Stimulated activated CD8-positive, alpha-beta memory T cell treated with anti-CD3 and anti-CD28 coated beads, Interleukin-7, amount 100 ng/mL, for 24 hours (primary cell): ENCODE results near the gene DMD.
"Not testable (repeated sequence)": the region's sequence is repeated elsewhere in the genome, so short reads cannot be mapped to it uniquely, and the experiment has no call there.

Experiments
- DNase-seq: peaks from one replicate; pipeline ENCODE4 v3.0.0-alpha.2; 2020; ENCODE audit warnings: low read depth

Gene DMD

DNA sequence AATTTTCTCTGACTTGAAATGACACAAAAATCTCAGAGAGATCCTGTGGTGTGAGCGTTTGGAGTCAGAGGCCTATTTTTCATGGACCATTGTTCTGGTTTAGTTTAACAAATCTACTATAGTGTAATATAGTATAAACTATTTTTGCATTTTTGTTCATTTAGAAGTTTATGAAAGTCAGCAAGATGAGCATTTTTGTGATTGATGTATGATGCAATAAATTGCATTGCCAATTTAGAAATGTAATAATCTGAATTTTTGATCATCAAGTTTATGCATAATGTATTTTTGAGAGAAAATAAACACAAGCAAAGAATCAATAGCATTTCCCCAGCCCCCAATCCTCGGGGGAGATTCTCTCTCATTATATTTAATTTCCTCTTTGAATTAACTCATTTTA is 1620.0 kb downstream of the DMD start:
- DNase-seq, result no peak

DNA sequence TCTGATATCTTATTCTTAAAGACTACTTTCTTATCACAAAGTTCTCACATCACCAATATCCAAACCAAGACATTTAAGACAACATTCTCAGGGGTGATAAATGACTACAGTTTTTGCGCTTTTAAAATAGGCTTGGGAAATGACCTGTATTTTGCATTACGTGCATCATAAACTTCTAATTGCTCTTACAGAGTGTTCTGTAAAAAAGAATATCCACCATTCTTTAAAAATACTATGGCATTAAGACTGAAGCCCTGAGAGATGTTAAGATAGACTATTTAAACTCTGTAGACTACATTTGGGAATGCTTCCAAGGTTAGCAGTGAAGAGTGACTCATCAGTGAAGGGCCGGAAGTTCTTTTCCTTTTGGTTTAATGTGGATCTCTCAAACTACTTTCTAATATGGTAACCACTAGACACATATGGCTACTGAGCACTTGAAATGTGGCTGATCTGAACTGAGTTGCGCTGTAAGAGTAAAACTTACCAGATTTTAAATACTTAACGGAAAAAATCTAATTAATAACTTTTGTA is 1620.7 kb downstream of the DMD start:
- DNase-seq, result no peak

DNA sequence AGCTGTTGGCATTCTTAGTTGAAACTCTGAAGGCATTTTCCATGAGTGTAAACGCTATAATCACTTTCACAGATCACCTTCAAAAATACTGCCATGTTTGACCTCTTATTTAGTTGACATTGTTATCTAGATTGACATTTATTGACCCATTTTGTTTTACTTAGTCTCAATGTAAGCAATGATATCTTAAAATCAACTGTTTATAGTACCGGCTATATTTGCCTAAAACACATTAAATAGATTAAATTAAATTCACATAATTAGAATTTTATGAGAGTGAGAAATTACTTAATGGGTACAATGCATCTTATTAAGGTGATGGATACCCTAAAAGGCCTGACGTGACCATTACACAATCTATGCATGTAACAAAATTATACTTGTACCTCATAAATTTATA is 1621.8 kb downstream of the DMD start:
- DNase-seq, result no peak

DNA sequence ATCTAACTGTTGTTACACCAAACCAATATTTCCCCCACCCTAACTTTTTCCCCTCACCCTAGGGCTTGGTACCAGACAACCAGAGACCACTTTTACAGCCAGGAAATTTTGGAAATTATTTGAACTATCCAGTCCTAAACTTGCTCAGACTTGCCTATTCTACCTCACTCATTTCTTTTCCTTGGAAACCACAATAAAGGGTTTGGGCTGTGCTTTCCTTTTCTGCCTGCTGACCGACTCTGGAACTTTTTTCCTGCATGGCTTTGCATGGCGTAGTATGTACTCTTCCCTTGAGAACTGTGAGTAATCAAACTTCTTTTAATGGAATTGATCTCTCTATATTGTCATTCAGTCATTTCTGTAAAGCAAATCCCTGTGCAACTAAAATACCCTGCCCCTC is 1623.0 kb downstream of the DMD start:
- DNase-seq, result no peak

DNA sequence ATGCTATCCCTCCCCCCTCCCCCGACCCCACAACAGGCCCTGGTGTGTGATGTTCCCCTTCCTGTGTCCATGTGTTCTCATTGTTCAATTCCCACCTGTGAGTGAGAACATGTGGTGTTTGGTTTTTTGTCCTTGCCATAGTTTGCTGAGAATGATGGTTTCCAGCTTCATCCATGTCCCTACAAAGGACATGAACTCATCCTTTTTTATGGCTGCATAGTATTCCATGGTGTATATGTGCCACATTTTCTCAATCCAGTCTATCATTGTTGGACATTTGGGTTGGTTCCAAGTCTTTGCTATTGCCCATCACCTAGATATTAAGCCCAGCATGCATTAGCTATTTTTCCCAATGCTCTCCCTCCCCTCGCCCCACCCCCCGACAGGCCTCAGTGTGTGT is 1627.5 kb downstream of the DMD start:
- DNase-seq, result not testable (repeated sequence)

DNA sequence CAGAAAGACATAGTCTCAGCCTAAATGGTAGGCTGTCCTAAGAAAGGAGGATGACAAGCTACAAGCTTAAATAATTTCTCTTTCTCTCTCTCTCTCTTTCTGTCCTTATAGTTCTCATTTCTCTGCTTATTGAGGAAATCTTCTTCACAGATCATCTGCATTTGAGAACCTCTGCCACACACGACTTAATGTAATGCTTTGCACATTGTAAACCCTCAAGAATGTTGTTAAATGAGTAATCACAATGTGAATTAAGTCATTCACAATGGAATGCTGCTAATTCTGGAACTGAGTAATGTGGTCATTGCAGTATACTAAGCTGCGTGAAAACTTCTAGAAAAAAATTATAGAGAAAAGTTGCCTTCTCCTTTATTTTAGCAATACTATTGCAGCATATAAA is 1630.6 kb downstream of the DMD start:
- no peak for DNase-seq

DNA sequence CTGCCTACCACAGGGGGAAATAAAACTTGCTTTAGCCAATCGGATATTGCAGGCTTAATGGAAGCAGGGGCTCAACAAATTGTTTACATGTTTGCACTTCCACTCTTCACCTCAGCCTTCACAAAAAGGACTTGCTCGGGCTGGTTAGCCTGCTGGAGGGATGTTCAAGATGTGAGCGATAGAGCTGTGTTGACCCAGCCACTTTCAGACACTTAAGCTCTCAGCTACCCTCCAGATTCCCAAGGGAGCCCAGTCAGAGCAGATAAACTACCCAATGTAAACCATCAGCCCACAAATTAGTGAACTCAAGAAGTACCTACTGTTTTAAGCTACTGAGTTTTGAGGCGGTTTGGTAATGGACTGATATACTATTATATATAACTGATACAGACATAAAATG is 1631.1 kb downstream of the DMD start:
- no peak for DNase-seq

DNA sequence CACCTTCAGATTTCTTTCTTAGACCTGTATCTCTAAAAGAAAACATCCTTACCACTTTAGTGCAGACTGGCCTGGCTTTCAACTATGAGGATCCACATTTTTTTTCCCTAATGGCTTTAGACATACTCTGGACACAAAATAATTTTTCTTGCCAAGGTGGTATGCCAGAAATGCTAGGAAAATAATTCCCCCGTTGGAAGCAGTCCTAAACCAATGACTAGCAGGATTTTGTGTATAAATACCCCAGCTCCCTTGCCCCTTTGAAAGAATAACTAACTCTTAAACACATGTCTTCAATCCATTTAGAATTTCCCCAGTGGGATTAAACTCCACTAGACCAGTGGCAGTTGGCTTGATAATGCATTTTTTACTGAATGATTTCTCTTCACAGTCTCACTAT is 1639.0 kb downstream of the DMD start:
- no peak for DNase-seq

DNA sequence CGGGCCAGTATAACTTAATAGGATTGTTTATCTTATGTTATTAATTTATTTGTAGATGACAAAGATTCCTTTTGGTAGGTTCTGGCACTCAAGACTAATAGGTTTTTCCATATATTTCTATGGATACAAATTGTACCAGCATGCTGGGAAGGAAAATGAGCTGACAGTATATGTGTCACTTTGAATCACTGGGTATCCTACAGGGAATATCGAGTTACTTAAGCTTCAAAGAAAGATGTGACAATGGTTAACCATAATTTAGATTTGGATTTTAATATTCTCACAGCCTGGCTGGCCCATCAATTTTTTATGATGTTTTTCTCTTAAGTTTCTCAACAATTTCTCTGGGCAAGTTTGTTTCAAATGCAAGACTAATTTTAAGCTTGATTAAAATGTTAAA is 1640.7 kb downstream of the DMD start:
- DNase-seq, result no peak

DNA sequence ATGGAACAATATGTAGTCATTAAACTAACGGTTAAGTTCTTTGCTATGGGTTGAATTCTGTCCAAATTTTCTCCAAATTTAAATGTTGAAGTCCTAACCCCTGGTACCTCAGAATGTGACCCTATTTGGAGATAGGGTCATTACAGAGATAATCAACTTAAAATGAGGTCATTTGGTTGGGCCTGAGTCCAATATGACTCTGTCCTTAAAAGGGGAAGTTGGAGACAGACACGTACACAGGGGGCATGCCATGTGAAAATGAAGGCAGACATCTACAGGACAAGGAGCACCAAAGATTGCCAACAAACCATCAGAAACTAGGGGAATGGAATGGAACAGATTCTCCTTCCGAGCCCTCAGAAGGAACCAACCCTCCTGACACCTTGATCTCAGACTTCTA is 1647.6 kb downstream of the DMD start:
- DNase-seq, result no peak

DNA sequence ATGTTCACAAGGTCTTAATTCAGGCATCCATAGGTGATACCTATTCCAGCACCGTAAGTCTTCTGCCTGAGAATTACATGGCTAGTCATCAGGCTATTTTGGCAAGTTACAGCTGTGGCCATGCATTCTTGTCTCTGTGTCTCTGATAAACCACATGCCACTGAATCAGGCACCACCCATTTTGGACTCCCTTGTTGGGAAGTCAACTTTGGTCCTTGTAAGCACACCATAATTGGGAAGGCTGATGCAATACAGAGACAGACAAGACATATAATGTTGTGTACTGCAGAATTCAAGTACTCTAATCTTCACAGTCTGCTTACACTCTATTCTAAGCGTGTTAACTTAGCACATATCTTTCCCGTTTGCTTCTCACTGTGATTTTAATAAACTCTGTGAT is 1655.8 kb downstream of the DMD start:
- DNase-seq, result no peak

DNA sequence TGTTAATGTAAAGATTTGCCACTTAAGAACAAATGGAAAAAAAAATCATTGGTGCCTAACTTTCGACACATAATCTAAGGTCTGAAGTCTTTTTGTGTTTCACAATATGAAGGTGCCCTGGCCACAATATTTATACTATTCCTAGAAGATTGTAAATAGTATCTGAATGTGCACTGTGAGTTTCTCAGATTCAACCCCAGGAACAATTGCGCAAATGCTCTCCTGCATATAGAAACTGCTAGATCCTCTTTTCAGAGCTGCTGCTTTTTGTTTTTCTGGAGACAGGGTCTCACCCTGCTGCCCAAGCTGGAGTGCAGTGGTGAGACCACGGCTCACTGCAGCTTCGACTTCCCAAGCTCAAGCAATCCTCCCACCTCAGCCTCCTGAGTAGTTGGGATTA is 1659.4 kb downstream of the DMD start:
- no peak for DNase-seq

DNA sequence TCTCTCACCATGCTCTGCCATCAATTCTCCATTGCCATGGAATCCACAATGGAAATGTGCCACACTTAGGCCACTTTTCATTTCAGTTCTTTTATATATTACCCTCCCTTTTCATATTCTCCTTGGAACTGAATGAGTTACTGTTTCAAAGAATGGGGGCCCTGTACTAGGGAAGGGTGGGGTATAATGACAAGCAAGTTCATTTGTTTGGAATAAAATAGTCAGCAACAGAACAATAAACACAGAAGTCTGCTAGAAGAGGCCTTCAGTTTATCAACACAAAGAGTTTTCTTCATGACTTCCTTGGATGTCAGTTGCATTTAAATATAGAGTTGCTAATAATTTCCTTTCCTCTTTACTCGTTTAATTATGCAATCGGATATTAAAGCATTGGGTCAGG is 1661.2 kb downstream of the DMD start:
- DNase-seq, result no peak

DNA sequence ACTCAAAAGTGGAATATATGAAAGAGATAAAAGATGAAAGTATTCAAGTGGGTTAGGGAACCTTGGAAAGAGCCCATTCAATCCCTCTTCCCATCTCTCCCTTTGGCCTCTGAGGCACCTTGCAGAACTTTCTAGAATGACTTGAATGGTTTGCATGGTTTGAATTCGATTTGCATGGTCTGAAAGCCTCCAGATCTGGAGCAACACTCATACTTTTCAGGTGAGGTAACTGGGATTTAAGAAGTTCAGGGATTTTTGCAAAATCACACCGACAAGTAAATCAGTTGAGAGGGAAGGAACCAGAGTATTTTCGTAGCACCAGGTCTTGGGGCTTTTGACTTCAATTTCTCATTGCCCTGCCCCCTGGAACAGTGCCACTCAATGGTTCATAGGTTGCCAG is 1663.5 kb downstream of the DMD start:
- DNase-seq, result no peak

DNA sequence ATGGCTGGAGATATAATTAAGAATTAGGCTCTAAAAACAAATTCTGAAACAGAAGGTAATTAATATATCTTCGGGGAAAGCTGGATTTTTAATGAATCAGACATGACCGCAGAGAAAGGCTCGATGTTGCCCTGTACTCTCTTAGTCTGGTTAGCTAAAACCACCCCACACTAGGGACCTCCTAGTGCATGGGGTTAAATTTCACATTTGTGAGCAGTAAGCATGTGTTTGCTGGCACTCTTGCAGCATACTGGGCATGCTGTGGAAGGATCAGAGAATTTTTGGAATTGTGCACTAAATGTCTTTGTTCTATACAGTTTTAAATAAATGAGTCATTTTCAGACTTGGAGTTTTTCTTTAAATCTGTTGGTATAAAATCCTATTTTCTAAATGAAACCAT is 1663.9 kb downstream of the DMD start:
- no peak for DNase-seq

DNA sequence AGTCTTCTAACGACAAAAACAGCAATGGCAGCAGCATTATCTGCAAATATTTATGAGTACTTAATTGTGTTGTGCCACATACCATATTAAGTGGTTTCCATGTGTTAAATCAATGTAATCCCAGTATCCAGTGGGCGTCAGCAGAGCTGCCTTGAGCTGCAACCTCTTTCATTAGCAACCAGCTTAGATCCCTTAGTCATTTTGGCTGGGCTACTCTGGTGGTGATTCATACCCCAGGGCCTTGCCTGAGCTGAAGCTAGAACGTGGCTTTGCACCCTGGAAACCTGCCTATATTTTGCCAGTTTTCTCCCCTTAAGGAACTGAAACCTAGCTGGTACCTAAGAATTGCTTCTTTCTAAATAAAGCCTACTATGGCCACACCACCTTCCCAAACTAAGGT is 1665.2 kb downstream of the DMD start:
- DNase-seq, result no peak

DNA sequence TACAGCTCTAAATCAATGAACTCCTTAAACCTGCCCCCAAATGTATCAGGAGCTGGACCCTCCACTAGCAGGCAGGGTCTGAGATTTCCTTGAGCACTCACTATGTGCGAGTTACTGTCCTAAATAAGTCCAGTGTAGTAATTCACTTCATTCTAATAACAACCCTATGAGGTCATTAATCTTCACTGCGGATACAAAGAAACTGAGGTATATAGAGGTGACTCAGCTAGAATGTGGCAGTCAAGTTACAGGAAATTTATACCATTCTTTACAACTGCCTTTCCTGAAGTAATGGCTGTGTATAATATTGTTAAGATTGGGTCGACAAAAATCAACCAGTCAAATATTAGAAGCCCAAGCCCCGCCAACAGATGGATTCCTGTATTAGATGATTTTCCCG is 1665.6 kb downstream of the DMD start:
- no peak for DNase-seq

DNA sequence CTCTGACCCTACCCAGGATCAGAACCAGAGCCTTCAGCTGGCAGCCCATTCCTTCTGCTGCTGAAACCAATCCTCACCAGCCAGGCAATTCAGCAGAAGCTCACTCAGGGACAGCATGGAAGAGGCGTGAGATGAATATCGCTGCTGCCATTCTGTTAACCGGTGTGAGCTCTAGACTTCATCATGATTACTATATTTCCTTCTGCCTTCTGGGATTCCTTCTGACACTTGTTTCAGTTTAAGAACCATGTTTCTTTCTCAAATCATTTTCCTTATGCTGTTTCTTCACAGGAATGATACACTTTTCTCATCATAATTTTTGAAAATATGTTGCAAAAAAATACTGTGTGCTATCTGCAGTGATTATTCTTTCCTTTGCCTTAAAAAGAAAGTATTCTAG is 1666.2 kb downstream of the DMD start:
- no peak for DNase-seq

DNA sequence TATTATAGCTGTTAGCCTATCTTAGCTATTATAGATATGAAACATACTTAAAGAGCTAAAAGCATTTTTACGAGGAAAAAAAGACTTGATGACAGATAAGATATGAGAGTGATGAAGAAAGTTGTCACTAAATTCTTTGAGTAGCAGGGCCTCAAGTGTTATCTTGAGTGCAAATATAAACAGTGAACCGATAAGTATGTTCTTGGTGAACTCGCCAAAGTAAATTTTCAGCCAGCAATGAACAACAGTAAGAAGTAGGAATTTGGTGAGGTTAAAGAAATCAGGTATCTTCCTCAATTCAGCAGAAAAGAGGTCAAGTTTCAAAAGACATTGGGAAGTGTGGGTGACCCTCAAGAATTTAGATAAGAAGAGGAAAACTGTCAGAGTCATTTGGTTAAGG is 1667.7 kb downstream of the DMD start:
- DNase-seq, result no peak

DNA sequence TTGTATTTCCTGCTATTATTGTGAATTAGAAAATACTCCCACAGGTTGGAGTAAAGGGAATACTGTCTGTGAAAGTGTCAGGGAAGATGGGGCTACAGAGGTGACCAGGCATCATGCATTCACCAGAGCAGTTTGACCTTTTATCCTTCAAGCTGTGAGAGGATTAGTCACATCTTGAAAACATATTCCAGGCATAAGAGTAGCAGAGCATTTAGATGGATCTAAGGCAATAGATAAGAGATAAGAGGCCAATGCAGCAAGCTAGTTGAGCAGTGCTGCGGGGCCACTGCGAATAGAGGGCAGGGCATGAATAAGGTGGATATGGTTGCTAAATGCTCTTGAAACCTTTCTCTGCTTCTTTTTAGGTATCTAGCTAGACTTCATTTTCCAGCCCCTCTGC is 1668.8 kb downstream of the DMD start:
- DNase-seq, result no peak

DNA sequence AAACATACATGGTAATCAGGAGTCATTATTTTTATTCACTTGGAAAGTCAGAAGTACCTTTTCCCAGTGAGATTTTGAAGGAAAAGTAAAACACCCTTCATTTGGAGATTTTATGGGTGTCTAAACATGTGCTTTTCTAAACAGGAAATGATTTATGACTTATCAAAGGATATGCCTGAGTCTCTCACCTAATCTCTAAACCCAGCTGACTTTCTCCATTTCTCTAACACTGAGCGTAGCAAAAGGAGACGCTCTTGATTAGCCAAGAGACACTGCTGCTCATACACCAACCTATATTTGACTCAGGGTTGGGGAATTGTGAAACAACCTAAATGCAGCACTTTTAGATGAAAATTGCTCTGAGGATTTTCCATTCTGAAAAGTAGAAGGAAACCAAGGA is 1671.0 kb downstream of the DMD start:
- no peak for DNase-seq

DNA sequence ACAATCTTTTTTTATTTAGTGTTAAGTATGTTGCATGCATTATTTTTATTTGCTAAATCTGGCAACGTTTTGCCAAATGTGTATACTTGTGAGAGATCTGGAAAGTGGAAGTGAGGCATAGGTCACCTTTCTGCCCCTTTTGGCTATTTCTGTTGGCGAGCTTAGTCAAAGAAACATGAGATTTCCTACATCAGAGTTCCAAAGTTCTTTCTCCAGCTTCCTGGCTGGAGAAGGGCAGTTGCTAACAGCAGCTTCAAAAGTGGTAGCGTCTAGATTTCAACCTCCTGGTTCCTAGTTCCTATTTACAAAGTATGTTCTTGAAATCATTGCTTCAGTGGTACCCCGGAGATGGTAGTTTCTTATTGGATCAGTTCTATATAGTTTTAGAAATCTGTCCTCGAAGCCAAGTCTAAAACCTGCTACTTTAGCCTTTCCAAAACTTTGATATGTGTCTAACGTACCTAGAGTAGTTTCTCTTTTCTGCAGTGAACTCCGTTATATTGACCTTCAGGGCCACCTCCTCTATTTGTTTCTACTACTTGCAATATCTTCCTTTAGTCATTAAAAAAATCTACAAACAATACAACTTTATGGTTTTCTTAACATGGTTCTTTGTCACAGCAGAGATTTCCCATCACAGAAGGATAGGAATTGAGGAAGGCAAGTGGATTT is 1683.8 kb downstream of the DMD start:
- no peak for DNase-seq

DNA sequence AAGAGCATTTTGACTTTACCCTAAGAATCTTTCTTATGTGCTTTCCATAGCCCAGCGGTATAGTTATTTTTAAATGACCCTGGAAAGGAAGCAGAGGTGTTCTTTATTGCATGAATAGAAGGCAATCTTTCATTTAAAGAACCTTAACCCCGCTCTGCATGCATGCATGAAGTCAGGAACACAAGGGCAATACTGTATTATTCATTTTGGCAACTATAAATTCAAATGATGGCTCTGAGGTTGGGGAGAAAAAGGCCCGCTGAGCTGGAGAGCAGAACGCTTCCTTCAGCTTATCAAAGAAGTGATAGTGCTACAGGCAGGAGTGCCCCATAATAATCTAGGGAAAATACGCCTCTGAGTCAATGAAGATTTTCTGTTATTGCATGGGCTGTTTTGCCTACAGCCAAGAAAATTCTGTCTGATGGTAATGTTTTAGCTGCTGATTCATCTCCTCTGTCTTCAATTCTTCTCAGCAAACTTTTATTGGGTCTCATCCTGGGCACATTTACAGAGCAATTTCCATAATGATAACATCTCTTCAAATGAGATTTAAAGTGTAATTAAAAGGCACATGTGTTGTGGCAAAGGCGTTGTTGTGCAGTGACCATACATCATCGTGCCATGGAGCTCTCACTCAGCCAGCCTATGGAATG is 1687.3 kb downstream of the DMD start:
- DNase-seq, result no peak

DNA sequence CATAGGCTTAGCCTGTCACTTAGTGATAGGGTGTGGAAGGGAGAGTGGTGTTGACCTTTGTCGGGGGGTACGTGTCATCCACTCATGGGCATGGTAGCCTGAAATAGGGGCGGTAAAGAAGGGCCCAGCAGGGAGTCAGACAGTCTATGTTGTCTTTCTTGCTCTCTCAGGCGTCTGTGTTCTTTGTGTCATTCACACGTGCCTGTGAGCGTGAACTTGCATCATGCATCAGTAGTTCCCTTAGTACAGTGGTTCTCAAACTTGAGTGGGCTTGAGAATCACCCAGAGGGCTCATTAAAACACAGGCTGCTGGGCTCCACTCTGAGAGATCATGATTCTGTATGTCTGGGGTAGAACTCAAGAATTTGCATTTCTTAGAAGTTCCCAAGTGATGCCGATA is 1688.6 kb downstream of the DMD start:
- no peak for DNase-seq
